GM10266 (cell line): ENCODE results near the gene TKTL1.

Source experiments
- DNase-seq: peaks from one replicate; pipeline ENCODE4 v3.0.0; 2012; ENCODE audit errors: extremely low spot score
- CTCF ChIP-seq: IDR thresholded peaks from 2 replicates; pipeline ENCODE4 v1.5.1; 2012; ENCODE audit warnings: mild to moderate bottlenecking, low read depth; ENCODE audit not compliant: control insufficient read depth, insufficient read depth; ENCODE audit errors: missing control alignments

TKTL1 gene

GRCh38 chrX:154369449-154370299, 74.1 kb downstream of the TKTL1 start:
- peak; percentile 53 for DNase-seq
- no peak for TF ChIP-seq CTCF

- DNase-seq: no peak
- no peak for TF ChIP-seq CTCF
Measured at GRCh38 chrX:154370300-154371016, 74.9 kb downstream of the TKTL1 start.

- peak; percentile 89 for DNase-seq
- no peak for TF ChIP-seq CTCF
Measured at GRCh38 chrX:154371017-154371788, 75.6 kb downstream of the TKTL1 start.

GRCh38 chrX:154371789-154372300, 76.2 kb downstream of the TKTL1 start:
- TF ChIP-seq CTCF: no peak
- no peak for DNase-seq

GRCh38 chrX:154372612-154373022, 77.0 kb downstream of the TKTL1 start:
- TF ChIP-seq CTCF: no peak
- peak; percentile 77 for DNase-seq

- TF ChIP-seq CTCF: peak; percentile 47
- DNase-seq: no peak
Measured at GRCh38 chrX:154373340-154374306, 78.0 kb downstream of the TKTL1 start.
